C4-2B (cell line): ENCODE measurements around the gene BSCL2.
"Not testable (repeated sequence)": the region's sequence is repeated elsewhere in the genome, so short reads cannot be mapped to it uniquely, and the experiment has no call there.

Experiments used
- H3K27ac ChIP-seq: fragments of 450-650 bp; 2 replicates; pipeline ENCODE4 v1.5.1; 2017
- ZFX ChIP-seq: fragments of 450-650 bp; IDR thresholded peaks from 2 replicates; pipeline ENCODE4 v1.6.1; 2017
- TF ChIP-seq, protein P1 (sequence below): fragments of 450-650 bp; conservative IDR thresholded peaks from 2 replicates; pipeline ENCODE4 v1.5.1; 2017; ENCODE audit warnings: mild to moderate bottlenecking

Gene BSCL2

DNA sequence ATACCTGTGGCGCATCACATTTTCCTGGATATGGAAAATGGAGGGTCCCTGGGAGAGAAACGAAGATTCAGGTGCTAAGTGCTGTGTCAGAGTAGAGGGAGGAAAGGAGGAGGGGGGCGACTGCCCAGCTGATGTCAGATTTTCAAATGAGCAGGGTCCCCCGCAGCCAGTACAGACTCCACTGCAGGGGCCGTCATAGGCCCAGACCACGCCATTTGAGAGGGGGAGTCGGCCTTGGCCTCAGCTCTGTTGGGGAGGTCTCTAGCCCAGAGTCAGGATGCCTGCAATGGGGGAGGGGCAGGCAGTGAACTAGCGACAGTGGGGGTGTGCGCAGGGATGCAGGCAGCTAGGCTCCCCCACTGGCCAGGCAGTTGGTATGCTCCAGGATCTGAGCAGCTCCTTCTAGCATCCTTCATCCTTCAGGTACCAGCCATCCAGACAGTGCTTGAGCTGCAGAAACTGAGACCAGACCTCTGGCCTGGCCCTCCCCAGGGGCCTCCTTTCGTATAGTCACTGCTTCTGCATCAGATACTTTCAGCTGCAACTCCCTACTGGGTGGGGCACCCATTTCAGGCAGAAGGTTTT lies at the start of gene BSCL2, which contains the start of gene GNG3:
Gene BSCL2 (minus strand): TSS at position 148 of the 585 bp plus-strand sequence. CDS start 229 bp downstream, outside the sequence.
Gene GNG3 (plus strand): TSS at position 400 of the 585 bp plus-strand sequence. CDS start 620 bp downstream, outside the sequence.
- H3K27ac ChIP-seq, result peak within 1 kb of the TSS; percentile 87
- no peak for TF ChIP-seq ZFX
- TF ChIP-seq, protein P1, sequence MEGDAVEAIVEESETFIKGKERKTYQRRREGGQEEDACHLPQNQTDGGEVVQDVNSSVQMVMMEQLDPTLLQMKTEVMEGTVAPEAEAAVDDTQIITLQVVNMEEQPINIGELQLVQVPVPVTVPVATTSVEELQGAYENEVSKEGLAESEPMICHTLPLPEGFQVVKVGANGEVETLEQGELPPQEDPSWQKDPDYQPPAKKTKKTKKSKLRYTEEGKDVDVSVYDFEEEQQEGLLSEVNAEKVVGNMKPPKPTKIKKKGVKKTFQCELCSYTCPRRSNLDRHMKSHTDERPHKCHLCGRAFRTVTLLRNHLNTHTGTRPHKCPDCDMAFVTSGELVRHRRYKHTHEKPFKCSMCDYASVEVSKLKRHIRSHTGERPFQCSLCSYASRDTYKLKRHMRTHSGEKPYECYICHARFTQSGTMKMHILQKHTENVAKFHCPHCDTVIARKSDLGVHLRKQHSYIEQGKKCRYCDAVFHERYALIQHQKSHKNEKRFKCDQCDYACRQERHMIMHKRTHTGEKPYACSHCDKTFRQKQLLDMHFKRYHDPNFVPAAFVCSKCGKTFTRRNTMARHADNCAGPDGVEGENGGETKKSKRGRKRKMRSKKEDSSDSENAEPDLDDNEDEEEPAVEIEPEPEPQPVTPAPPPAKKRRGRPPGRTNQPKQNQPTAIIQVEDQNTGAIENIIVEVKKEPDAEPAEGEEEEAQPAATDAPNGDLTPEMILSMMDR, result no peak

DNA sequence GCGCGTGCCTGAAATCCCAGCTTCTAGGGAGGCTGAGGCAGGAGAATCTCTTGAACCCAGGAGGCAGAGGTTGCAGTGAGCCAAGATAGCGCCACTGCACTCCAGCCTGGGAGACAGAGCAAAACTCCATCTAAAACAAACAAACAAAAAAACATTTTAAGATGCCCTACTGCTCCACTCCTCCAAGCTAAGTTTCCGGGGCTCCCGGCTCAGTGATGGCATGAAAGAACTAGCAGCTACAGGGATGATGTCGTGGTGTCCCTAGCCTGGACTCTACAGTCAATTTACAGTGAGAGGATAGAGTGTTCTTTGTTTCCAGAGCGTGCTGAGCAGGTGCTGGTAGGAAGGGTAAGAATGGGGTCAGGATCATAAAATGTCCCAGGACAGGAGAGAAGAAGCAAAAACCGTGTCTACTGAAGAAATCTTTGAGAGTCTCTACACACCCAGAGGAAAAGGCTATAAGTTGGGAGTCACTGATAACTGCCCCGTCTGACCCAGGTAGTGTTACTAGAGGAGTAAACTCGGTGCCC lies 47.9 kb upstream of the BSCL2 start:
- no peak overlapping the region; the same call in 1 of the 2 replicates for H3K27ac ChIP-seq
- TF ChIP-seq, protein P1, result no peak
- no peak for TF ChIP-seq ZFX

DNA sequence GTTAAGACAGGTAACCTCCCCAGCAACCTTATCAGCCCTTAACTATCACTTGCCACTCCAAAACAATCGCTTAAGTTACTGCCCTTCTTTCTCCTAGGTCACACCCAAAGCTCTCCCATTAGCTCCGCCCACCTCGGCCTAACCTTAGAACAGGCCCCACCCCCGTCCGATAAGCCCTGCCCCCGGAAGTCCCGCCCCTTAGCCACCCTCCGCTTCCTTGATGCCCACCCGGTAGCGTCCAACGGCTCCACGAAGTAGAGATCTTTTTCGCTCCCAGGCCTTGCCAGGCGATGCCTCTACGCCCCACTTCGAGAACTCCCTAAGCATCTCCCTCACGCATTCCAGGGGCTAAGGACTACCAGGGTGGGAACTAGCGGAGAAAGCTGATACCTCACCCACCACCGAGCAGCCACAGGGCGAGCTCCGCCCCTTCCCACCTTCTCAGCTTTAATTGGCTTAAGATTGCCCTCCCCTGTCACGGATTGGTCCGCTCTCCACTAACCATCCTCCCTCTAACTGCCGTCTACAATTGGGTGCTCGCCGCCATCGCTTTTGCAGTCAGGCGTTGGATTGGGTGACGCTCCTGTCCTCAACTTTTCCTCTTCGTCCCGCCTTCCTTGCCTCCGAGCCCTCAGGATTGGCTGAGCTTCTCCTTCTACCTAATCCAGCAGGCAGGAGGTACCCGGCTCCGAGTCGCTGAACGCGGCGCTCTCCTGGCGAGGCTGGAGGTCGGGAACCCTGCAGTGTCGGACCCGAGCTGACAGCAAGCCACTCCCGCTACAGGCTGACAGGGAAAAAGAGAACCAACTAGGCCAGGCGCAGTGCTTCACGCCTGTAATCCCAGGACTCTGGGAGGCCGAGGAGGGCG lies 46.7 kb upstream of the BSCL2 start, which contains the start of gene ZBTB3:
Gene ZBTB3 (minus strand): TSS at position 425 of the 868 bp plus-strand sequence. CDS start 496 bp downstream, outside the sequence.
- peak within 1 kb of the TSS; percentile 86 for H3K27ac ChIP-seq
- TF ChIP-seq, protein P1, result no peak
- no peak for TF ChIP-seq ZFX

DNA sequence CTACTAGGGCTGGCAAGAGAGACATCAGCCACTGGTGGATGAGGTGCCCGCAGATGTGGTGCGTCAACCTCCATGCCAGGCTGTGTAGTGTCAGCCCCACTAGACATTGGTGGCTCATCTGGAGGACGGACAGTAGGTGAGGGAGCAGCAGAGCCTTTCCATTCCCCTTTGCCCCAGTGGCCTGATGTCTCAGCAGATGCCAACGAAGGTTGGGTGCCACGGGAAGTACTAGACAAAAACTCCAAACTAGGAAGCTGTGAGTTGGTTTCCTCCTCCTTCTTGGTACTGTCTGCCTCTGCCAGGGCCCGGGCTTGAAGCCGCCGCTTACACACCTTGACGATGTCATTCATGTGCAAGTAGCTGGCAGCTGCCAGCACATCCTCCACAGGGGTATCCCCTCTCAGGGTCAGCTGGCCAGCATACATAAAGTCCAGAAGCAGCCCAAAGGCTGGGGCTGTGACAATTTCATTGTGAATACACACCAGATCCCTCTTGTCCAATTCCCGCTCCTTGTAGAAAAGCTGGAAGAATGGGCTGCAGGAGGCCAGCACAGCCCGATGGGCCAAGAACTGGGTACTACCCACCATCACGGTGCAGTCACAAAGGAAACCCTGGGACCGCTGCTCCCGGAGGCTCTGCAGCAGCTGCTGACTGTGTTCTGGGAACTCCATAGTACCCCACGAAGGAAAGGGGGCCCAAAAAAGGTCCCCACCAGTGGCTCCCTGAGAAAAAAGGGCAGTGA lies 45.9 kb upstream of the BSCL2 start:
- TF ChIP-seq ZFX, result no peak
- TF ChIP-seq, protein P1, result no peak
- peak overlapping the region; percentile 86 for H3K27ac ChIP-seq

DNA sequence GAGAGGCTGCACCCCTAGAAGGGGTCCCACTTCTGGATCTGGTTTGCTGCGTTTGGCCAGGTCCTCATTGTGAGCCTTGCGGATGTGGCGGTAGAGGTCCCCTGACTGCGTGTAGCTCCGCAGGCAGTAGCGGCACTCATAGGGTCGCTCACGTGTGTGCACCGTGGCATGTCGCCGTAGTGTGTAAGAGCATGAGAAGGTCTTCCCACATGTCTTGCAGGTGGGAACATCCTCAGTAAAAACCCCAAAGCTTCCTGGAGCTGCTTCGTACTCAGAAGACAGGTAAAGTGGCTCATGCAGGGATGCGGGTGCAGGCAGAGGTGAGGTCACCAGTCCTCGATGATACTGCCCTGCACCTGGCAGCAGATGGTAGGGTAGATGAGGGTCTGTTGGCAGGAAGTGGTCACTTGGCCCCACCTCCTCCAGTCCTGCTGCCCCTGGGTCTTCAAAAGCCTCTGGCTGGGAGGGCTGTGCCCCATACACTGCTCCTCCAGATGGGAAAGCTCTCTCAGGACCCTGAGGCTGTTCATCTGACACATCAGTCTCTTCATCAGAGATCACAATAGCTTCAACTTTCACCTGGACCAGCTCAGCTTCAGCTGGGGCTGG lies 45.1 kb upstream of the BSCL2 start:
- TF ChIP-seq ZFX, result no peak
- TF ChIP-seq, protein P1, result no peak
- H3K27ac ChIP-seq, result no peak overlapping the region

DNA sequence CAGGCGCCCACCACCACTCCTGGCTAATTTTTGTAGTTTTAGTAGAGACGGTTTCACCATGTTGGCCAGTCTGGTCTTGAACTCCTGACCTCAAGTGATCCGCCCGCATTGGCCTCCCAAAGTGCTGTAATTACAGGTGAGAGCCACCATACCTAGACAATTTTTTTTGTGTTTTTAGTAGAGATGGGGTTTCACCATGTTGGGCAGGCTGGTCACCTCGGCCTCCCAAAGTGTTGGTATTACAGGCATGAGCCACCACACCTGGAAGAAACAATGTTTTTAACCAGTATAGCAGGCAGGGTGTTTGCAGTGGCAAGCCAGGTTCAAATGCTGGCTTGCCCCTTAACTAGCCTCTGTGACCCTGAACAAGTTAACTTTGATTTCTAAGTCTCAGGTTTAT lies 42.7 kb upstream of the BSCL2 start:
- not testable (repeated sequence) for H3K27ac ChIP-seq

DNA sequence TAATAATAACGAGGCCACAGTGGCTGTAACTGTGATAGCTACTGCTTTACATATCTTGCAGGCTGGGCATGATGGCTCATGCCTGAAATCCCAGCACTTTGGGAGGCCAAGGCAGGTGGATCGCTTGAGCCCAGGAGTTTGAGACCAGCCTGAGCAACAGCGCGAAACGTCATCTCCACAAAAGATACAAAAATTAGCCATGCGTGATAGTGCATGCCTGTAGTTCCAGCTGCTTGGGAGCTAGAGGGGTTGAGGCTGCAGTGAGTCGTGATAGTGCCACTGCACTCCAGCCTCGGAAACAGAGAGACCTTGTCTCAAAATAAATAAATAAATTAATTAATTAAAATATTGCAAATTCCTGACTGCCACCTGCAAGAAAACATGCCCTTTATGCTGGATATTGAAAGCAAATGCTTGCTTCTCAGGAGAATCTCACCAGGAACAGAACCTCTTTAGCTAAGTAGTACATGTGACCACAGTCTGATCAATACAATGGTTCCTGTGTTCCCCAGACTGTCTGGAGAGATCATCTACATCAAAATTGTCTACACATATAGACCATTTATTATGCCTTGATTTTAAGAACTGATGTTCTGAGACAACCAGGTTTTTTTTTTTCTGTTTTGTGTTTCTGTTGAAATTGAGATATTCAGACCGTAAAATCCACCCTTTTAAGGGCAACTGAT lies 40.4 kb upstream of the BSCL2 start:
- no peak for TF ChIP-seq ZFX
- TF ChIP-seq, protein P1, result no peak
- H3K27ac ChIP-seq, result no peak overlapping the region
